Measurements from ENCODE around the gene SAMD4B.

SAMD4B gene

DNA sequence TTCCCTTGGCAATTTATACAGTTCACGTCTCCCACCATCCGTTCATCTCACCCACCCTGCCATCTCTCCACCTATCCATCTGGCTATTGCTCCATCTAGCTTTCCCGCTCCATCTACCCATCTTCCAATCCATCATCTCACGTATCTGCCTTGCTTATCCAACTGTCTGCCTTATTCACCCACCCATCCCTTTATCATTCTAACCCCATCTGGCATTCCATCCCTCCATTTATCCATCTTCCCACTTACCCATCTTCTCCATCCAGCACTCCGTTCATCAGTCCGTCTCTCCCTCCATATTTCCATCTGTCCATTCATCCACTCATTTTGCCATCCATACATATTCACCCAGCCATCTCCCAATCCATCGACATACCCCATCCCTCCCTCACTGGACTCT, 83.5 kb downstream of the SAMD4B start:
- no peak for DNase-seq (ENCODE audit: low spot score)

DNA sequence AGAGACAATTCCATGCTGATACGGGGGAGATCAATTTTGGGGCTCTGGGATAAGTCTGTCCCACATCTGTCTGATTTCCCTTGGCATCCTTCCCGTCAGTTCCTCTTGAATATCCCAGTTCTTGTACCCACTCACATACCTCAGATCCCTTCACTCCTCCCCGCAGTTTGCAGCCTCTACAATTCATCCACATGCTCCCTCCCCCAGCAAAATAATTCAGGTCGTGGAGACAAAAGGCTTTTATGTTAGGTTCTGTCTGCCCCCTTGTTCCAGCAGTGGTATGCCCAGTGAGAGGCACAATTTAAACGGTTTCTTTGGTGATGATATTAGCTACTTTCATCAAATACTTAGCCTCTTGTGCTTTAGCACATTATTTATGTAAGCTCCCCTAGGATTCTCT, 83.9 kb downstream of the SAMD4B start:
- DNase-seq (ENCODE audit: low spot score) = no peak

- no peak for DNase-seq (ENCODE audit: low spot score)
Measured at GRCh38 chr19:39427707-39428106, 85.5 kb downstream of the SAMD4B start.

- peak; percentile 84 for DNase-seq (ENCODE audit: low spot score)
Measured at GRCh38 chr19:39428283-39429112, 86.3 kb downstream of the SAMD4B start.

- no peak for DNase-seq (ENCODE audit: low spot score)
Measured at GRCh38 chr19:39430675-39431593, 88.7 kb downstream of the SAMD4B start.

DNA sequence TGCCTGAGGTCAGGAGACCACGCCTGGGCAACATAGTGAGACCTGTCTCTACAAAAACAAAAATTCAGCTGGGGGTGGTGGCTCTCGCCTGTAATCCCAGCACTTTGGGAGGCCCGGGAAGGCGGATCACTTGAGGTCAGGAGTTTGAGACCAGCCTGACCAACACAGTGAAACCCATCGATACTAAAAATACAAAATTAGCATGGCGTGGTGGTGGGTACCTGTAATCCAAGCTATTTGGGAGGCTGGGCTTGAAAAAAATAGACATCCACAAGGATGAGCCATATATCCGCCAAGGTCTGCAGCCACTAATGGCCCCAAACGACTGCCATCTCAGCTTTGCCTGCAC, 90.4 kb downstream of the SAMD4B start:
- no peak for DNase-seq (ENCODE audit: low spot score)

DNA sequence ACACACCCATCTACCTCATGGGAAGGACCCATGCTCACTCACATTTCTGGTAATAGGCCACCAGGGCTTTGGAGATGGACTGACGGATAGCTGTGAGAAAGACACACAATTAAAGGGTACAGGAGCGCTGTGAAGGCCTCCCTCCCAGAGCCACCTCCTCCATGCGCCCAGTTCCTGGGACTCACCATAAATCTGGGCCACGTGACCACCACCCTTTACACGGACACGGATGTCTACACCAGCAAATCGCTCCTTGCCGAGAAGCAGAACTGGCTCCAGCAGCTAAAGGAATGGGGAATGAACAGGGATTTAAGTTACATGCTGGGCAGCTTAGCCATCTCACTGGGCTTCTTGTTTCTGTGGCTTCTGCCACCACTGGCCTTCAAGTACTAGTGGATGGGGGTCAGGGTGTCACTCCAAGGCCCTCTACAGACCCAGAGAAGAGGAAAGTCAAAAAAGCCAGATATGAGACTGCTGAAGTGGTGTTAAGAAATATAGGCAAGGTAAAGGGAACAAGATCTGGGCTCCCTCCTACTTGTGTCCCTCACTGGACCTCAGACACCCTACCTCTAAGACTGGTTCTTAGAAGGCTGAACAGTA, 91.4 kb downstream of the SAMD4B start:
- DNase-seq (ENCODE audit: low spot score) = no peak

DNA sequence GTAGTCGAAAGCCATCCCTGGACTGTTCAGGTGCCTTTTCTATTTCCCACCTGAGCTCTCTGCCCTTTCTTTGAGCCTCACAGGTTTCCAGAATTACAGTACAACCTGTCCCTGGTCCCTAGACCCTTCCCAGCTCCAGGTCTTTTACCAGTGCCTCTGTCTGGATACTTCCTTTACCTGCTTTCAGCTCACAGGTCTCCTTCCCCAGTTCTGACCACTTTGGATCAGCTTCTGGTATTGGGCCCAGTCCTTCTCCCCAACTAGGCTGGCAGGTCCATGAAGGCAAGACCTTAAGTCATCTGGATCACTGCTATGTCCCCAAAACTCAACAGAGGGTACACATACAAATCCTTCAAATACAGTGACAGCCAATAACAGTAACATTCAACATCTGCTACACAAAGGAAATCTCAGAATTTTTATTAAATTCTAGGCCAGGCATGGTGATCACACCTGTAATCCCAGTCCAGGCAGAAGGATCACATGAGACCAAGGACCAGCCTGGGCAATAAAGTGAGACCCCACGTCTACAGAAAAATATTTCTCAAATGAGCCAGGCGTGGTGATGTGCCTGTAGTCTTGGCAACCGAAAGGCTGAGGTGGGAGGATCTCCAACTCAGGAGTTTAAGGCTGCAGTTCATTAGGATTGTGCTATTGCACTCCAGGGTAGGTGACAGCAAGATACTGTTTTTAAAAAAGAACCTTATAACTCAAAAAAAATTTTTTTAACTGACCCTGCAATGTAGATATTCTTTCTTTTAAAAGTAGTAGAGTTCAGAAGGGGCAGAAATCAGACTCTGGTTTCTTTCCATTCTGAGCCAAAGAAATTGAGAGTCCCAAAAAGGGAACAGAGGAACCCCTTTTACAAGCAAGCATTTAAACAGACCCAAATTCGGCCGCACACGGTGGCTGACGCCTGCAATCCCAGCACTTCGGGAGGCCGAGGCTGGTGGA, 92.2 kb downstream of the SAMD4B start:
- DNase-seq (ENCODE audit: low spot score) = no peak

Data from iPS-NIHi11 (cell line).